Measurements from ENCODE around the gene RAB11FIP3.

GRCh38 chr16:540645-541340 is 115.3 kb downstream of the RAB11FIP3 start:
- TF ChIP-seq CTCF (IDR thresholded peaks at IDR 0.05; ENCODE audit: low read length) (no peak), EZH2 (optimal IDR thresholded peaks at IDR 0.05; ENCODE audit: low read depth, low read length) (no peak)
